Measurements from ENCODE around the gene RYR2.
A peak's percentile ranks its signal among the peaks of the same experiment; 100 is the strongest.
"Not testable (repeated sequence)": the region's sequence is repeated elsewhere in the genome, so short reads cannot be mapped to it uniquely, and the experiment has no call there.

The RYR2 gene

GRCh38 chr1:237809099-237809498 is 767.1 kb downstream of the RYR2 start:
- no peak for DNase-seq

- DNase-seq: no peak
Measured at GRCh38 chr1:237811633-237812032, 769.6 kb downstream of the RYR2 start.

- no peak for DNase-seq
Measured at GRCh38 chr1:237812061-237812460, 770.1 kb downstream of the RYR2 start.

DNA sequence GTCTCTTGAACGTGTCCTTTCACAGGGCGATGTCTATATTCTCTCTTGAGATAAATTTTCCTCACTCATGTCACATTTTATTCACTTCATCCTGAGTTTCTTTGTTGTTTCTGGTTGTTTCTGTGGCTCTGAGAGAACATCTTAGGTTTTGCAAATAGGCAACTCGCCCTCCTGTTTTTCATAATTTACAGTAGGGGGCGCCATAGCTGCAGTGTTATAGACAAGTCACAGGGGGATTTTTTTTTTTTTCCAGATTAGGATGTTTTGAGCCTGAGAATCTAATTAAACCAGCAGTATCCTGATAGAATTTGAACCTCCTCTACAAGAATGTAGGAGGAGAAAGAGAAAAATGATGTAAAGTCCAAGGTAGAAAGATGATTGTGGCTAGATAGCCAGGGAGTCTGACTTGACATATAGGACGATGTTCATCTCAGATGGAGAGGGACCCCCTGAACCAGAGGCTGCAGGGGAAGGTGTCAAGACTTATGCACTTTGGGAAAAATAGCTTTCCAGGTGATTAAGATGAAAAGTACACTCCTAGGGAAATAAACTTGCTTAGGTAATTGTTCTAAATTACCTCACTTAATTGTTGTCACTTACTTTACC is 772.4 kb downstream of the RYR2 start:
- peak in 3 of 4 experiments; percentile 13 to 39 (median 34) for DNase-seq

DNA sequence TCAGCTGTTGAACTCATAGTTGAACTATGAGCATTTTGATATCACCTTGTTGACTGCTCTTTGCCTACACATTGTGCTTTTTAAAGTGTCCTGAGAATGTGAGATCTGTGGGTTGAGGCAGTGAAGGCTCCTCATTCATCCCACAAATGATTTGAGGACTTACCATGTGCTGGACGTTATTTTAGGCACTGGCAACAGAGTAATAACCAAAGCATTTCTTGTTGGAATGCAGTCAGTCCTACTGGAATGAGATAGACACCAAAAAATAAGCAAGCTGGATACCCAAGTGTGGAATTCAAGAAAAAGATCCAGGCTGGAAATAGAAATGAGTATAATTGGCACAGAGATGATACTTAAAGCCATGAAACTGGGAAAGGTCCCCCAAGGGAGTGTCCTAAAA is 775.3 kb downstream of the RYR2 start:
- no peak for DNase-seq

- not testable (repeated sequence) for DNase-seq
Measured at GRCh38 chr1:237820634-237821033, 778.6 kb downstream of the RYR2 start.

DNA sequence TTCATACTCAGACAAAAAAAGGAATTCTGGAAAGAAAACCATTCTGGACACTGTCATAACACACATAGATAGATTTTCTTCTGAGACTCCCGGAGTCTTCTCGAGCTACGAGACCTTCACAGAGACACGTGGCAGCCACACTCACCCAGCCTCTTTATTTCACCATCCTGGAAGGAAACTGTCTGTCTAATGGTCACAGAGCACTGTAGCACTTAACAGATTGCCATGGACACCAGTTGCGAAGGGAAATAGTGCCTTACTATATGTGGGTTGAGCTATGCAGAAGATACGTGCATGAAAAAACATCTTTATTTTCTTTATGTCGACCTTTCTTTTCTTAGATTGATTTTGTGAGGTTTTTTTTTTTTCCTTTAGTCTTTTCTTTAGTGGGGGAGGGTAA is 790.9 kb downstream of the RYR2 start:
- no peak for DNase-seq

- no peak for DNase-seq
Measured at GRCh38 chr1:237834048-237834447, 792.1 kb downstream of the RYR2 start.

- DNase-seq: no peak
Measured at GRCh38 chr1:237834461-237834860, 792.5 kb downstream of the RYR2 start.

- no peak for DNase-seq
Measured at GRCh38 chr1:237838320-237838719, 796.3 kb downstream of the RYR2 start.

DNA sequence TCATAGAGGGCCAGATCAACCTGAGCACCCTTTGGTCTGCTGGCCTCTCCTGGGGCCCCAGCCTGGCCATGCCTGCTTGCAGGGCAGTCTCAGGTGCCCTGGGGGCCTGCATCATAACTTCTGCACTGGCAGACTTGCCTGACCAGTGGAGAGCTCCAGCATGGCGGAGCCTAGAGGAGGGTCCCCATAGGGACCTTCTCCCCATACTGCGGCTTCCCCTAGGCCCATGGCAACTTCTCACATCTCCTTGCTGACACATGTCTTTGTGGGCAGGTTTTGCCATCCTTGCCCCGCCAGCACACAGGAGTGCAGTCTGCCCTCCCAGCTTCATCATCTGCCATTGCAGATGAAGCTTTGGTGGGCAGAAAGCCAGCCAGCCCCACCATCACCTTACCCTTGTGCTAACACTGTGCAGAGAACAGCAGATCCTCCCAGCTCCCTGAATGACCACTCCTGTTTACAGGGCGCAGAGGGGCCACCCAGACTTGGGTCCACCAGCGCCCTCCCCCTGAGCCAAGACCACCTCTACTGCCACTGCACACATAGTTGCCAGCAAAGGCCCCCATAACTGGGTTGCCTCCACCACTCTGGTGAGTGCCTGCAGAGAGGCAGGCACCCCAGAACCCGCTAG is 797.0 kb downstream of the RYR2 start:
- no peak for DNase-seq

DNA sequence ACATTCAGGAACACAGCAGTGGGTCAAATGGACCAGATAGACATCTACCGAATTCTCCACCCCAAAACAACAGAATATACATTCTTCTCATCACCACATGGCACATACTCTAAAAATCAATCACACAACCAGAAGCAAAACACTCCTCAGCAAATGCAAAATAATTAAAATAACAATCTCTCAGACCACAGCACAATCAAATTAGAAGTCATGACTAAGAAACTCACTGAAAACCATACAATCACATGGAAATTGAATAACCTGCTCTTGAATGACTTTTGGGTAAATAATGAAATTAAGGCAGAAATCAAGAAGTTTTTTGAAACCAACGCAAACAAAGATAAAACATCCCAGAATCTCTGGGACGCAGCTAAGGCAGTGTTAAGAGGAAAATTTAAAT is 799.5 kb downstream of the RYR2 start:
- DNase-seq: no peak

- not testable (repeated sequence) for DNase-seq
Measured at GRCh38 chr1:237843516-237843915, 801.5 kb downstream of the RYR2 start.

- peak; percentile 75 to 90 (median 82) for DNase-seq
Measured at GRCh38 chr1:237851210-237851845, 809.3 kb downstream of the RYR2 start.

- no peak for DNase-seq
Measured at GRCh38 chr1:237852342-237852741, 810.4 kb downstream of the RYR2 start.

- DNase-seq: no peak
Measured at GRCh38 chr1:237857455-237857854, 815.5 kb downstream of the RYR2 start.

DNA sequence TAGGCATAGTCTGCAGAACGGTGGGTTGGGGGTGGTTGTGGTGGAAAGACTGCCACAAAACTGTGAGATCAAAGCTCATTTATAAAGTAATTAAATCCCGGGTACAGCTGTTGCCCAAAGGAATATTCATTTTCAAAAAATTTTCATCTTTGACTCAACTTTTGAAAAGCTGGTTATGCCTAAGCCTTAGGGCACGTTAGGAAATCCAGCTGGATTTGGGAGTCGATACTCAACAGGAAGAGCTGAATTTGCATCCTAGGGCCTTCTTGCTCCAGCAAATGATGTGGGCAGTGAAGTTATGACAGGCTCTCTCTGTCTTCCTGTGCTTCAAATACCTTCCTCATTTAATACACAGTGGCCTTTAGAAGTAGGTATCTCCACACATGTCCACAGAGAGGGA is 817.0 kb downstream of the RYR2 start:
- no peak for DNase-seq

DNA sequence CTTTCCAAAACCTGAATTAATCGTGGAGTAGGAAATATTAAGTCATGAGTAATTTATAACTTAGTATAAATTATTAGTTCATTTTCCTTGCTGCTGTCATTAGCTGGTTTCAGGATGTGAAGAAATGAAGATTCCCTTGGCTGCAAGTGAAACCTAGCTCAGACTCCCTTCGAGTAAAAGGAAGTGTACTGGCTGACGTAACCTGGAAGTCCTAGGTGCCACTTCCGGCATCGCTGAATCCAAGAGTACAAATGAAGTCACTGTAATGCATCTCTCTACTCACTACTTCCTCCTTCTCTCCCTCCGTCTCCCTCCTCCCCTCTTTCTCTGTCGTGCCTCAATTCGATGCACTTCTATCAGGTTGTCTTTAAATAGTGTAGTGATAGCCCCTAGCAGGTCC is 820.0 kb downstream of the RYR2 start:
- peak; percentile 41 to 67 (median 52) for DNase-seq

DNA sequence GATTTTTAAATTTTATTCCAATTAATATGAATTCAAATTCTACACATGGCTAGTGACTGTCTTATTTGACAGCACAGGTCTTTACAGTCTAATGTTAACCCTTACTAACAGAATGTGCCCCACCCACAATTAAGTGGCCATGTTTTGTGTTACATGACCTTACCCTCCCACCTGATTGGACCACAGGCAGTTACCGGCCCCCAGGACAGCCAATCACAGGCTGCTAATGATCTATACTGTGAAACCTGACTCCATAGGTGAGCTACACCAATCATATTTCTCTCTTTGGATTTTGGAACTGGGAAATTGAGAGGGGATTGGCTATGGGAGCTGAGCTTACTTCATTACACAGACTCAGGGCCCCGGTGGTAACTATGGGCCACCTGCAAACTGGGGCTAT is 821.2 kb downstream of the RYR2 start:
- DNase-seq: no peak

GRCh38 chr1:237864338-237865244 is 822.6 kb downstream of the RYR2 start:
- DNase-seq: peak; percentile 85 to 92 (median 88)

DNA sequence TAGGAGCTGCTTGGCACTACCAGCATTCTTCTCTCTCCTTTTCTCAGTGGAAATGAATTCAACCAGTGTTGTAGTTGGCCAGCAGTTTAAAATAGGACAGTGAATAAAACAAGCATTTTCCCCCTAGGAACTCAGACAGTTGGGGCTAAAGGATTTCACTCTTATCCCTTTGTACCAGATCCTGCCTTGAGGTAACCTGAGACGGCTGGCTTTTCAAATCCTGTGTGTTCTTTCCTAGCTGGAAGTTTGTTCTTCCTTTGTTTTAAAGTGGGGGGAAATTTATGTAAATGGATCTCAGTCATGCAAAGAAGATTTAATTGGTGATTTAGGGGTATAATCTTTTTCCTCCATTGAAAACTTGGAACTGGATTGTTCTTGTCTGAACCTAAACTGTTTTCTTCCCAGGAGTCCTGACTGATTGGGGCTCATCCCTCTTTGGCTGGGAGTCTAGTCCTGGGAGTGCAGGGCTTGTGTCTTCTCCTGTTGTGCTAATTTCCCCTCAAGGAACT is 825.5 kb downstream of the RYR2 start:
- no peak for DNase-seq

GRCh38 chr1:237868817-237869600 is 827.0 kb downstream of the RYR2 start:
- DNase-seq: no peak

Data from suppressor macrophage (primary cell).